GM12878 (cell line): ENCODE data around the gene SNX11. TPM values are rescaled to one million over a fixed set of nuclear protein-coding genes. Genes with fewer than 3 reads are reported as not detected.

Experiments
- ATAC-seq: fragments of 200-7000 bp; cut with Tn5 transposase; 3 replicates; pipeline ENCODE4 v1.9.1; 2020; ENCODE audit warnings: mild to moderate bottlenecking, moderate library complexity
- BruUV-seq: library from RNA; stranded (reverse); fragments of 400-500 nt; replicated peaks from 2 replicates; lab custom pipeline; 2021; lab: Mats Ljungman, UMichigan
- CTCF ChIA-PET: fragments of 300-600 bp; sonication (Branson Sonifier 250); formaldehyde crosslinking; extraction: SDS; loops from one replicate; lab custom pipeline; 2021; ENCODE audit warnings: inconsistent platforms; lab: Yijun Ruan, JAX
- POLR2A ChIA-PET: fragments of 350-600 bp; formaldehyde crosslinking; extraction: SDS; loops from one replicate; lab custom pipeline; 2021; ENCODE audit warnings: inconsistent platforms; lab: Charles Lee
- RAD21 ChIA-PET: fragments of 300-600 bp; sonication (Branson Sonifier 250); formaldehyde crosslinking; loops from one replicate; lab custom pipeline; 2023; ENCODE audit warnings: antibody characterized with exemption; ENCODE audit not compliant: unreplicated experiment; lab: Charles Lee
- SMC1A ChIA-PET: fragments of 300-600 bp; sonication (Branson Sonifier 250); formaldehyde crosslinking; loops from one replicate; lab custom pipeline; 2023; ENCODE audit not compliant: unreplicated experiment, uncharacterized antibody; lab: Charles Lee
- DNase-seq: peaks from one replicate; pipeline ENCODE4 v3.0.0-alpha.2; 2011; ENCODE audit warnings: low read depth, low spot score
- FAIRE-seq: peaks from 3 replicates; lab custom pipeline; 2011; peaks lifted over from hg19 to GRCh38; lab: Jason Lieb, UNC
- H2AFZ ChIP-seq: 2 replicates; pipeline ENCODE4 v1.6.0; 2011; ENCODE audit warnings: low read depth, low read length, control low read depth; ENCODE audit not compliant: control insufficient read depth
- H3K27ac ChIP-seq: 2 replicates; pipeline ENCODE4 v1.5.1; 2011; ENCODE audit warnings: control low read depth; ENCODE audit not compliant: control insufficient read depth, insufficient read depth
- H3K27me3 ChIP-seq, 2 experiments: replicated peaks in 1 of 2; 2 replicates each; pipeline versions ENCODE4 v1.6.0 to v1.6.1; 2011; ENCODE audit warnings: low read length in 1 of 2; ENCODE audit not compliant: control insufficient read depth in 2 of 2, insufficient read depth in 2 of 2
- H3K36me3 ChIP-seq, 2 experiments: 2 replicates each; pipeline ENCODE4 v1.5.1; 2011; ENCODE audit warnings: low read length in 1 of 2; ENCODE audit not compliant: control insufficient read depth in 2 of 2, insufficient read depth in 2 of 2
- H3K4me1 ChIP-seq: 2 replicates; pipeline ENCODE4 v1.6.1; 2011; ENCODE audit warnings: mild to moderate bottlenecking, low read length, moderate library complexity, mixed read lengths; ENCODE audit not compliant: control insufficient read depth, insufficient read depth
- H3K4me2 ChIP-seq: 2 replicates; pipeline ENCODE4 v1.6.0; 2011; ENCODE audit warnings: control low read depth; ENCODE audit not compliant: control insufficient read depth, insufficient read depth
- H3K4me3 ChIP-seq: fragments of 200-600 bp; sonication (generic); 2 replicates; pipeline ENCODE4 v1.5.1; 2016
- H3K79me2 ChIP-seq: 2 replicates; pipeline ENCODE4 v1.6.0; 2011; ENCODE audit warnings: low read length; ENCODE audit not compliant: control insufficient read depth, insufficient read depth
- H3K9ac ChIP-seq: 2 replicates; pipeline ENCODE4 v1.8.0; 2011; ENCODE audit warnings: low read length, control low read depth, mixed read lengths; ENCODE audit not compliant: control insufficient read depth, insufficient read depth
- H3K9me3 ChIP-seq: replicated peaks from 3 replicates; pipeline ENCODE4 v1.5.1; 2011; ENCODE audit warnings: mild to moderate bottlenecking, low read length; ENCODE audit not compliant: control insufficient read depth, insufficient read depth
- H4K20me1 ChIP-seq: 2 replicates; pipeline ENCODE4 v1.6.0; 2011; ENCODE audit not compliant: control insufficient read depth, insufficient read depth
- BCL11A ChIP-seq: IDR thresholded peaks from 2 replicates; pipeline ENCODE4 v1.6.1; 2011; ENCODE audit warnings: low read depth, low read length
- BCL3 ChIP-seq: IDR thresholded peaks from 2 replicates; pipeline ENCODE4 v1.6.1; 2011; ENCODE audit warnings: borderline replicate concordance, low read depth, mild to moderate bottlenecking, moderate library complexity, low read length; ENCODE audit not compliant: insufficient read depth, poor library complexity, severe bottlenecking
- ELK1 ChIP-seq: IDR thresholded peaks from 2 replicates; pipeline ENCODE4 v1.6.1; 2012; ENCODE audit warnings: low read depth, low read length, improper control_type of control experiment
- FOXM1 ChIP-seq: IDR thresholded peaks from 2 replicates; pipeline ENCODE4 v1.6.1; 2012; ENCODE audit warnings: low read depth, mild to moderate bottlenecking, inconsistent platforms, low read length, moderate library complexity
- JUNB ChIP-seq: IDR thresholded peaks from 2 replicates; pipeline ENCODE4 v1.6.1; 2016; ENCODE audit warnings: antibody characterized with exemption, mild to moderate bottlenecking
- NFIC ChIP-seq: IDR thresholded peaks from 2 replicates; pipeline ENCODE4 v1.6.1; 2012; ENCODE audit warnings: low read depth, mild to moderate bottlenecking, inconsistent platforms, low read length, moderate library complexity
- POLR2AphosphoS2 ChIP-seq: IDR thresholded peaks from 2 replicates; pipeline ENCODE4 v1.6.1; 2011; ENCODE audit warnings: low read depth, mild to moderate bottlenecking, low read length, improper control_type of control experiment, moderate library complexity
- PRDM15 ChIP-seq: fragments of 450-650 bp; formaldehyde crosslinking; IDR thresholded peaks from 2 replicates; pipeline ENCODE4 v1.4.0; 2020; ENCODE audit warnings: mild to moderate bottlenecking, moderate library complexity
- REST ChIP-seq: IDR thresholded peaks from 2 replicates; pipeline ENCODE4 v1.6.1; 2012; ENCODE audit warnings: mild to moderate bottlenecking, low read depth, low read length
- RUNX3 ChIP-seq: IDR thresholded peaks from 2 replicates; pipeline ENCODE4 v1.6.1; 2012; ENCODE audit warnings: low read length, inconsistent platforms
- SIX5 ChIP-seq: IDR thresholded peaks from 2 replicates; pipeline ENCODE4 v1.6.1; 2011; ENCODE audit warnings: mild to moderate bottlenecking, low read depth, low read length, moderate library complexity; ENCODE audit not compliant: severe bottlenecking
- SP1 ChIP-seq: IDR thresholded peaks from one replicate; pipeline ENCODE4 v1.6.1; 2011; ENCODE audit warnings: low read depth, low read length
- WRNIP1 ChIP-seq: IDR thresholded peaks from 2 replicates; pipeline ENCODE4 v1.6.1; 2011; ENCODE audit warnings: low read depth, low read length, improper control_type of control experiment, borderline replicate concordance
- WGBS: methylation state at CpG from one replicate; pipeline ENCODE4 v1.1.6; 2016; ENCODE audit warnings: low lambda C conversion rate; ENCODE audit not compliant: insufficient replicate concordance, insufficient coverage; ENCODE audit errors: missing lambda C conversion rate; 5-methylcytosine and 5-hydroxymethylcytosine counted together
- in situ Hi-C: fragments of 300-500 bp; cut with MboI; formaldehyde crosslinking; loops from 9 replicates; pipeline ENCODE4 v1.14.3; 2018; ENCODE audit warnings: mixed read lengths
- intact Hi-C: fragments of 100-400 bp; cut with micrococcal nuclease; formaldehyde crosslinking; loops from one replicate; pipeline ENCODE4 v1.14.2; 2022; ENCODE audit not compliant: unreplicated experiment
- polyA plus RNA-seq, 11 experiments: library from polyadenylated mRNA; depleted of rRNA in 4 of 11; unstranded in 6 of 11; stranded (reverse) in 5 of 11; fragments of >200 nt; fragmentation: Nextera tagmentation in 4 of 11; fragmentation: Illumina TruSeq in 1 of 11; extraction: Ambion mirVana in 4 of 11; extraction: Trizol in 1 of 11; gene quantifications; 1 replicate in 1 of 11; 2 replicates in 10 of 11; pipeline versions ENCODE4 v1.2.1 to v1.2.3, GENCODE V29; 2011 to 2016; ENCODE audit warnings: inconsistent platforms in 2 of 11, missing spikeins in 2 of 11, low read depth in 1 of 11
- total RNA-seq, 4 experiments: library from RNA; depleted of rRNA in 3 of 4; stranded (reverse); fragments of >200 nt in 3 of 4; fragmentation: Illumina TruSeq in 1 of 4; extraction: Trizol in 1 of 4; gene quantifications; 2 replicates each; pipeline versions ENCODE4 v1.2.1 to v1.2.3, GENCODE V29; 2013 to 2021

Gene SNX11
- total and polyA plus RNA-seq, 10 of the 15 experiments (the other 5 are each of a cell fraction or from before 2014, with no cell fraction given), result 34.2 to 127 (median 61.8) TPM

GRCh38 chr17:48123776-48124388 lies 16.3 kb downstream of the SNX11 start:
- ATAC-seq (no peak; the same call in 2 of the 3 replicates), DNase-seq (no peak), FAIRE-seq (no peak)
- ChIA-PET POLR2A (interaction anchor here (1.0 to 3.0 kb wide), 6 partner anchors 10 to 26 kb away, joined by 3 to 20 read pairs (median 6); partner anchors contain the start of gene SNX11), RAD21 (interaction anchor here (1.3 to 6.1 kb wide), 5 partner anchors 9 to 469 kb away, joined by 3 to 43 read pairs (median 4); partner anchors contain the start of genes HOXB5 and SNX11), CTCF (interaction anchor here (0.6 to 33.4 kb wide), 9 partner anchors 9 to 153 kb away, joined by 3 to 525 read pairs (median 7); partner anchors contain the start of gene CDK5RAP3), SMC1A (interaction anchor here (0.9 to 16.1 kb wide), 10 partner anchors 9 to 46 kb away, joined by 3 to 205 read pairs (median 4); partner anchors contain the start of gene SNX11)
- no peak overlapping the region for H3K4me2 ChIP-seq
- no peak overlapping the region for H3K4me3 ChIP-seq
- intact Hi-C loops, result no loop called here
- peaks cover 2% of the 10 kb centered on the region; the same call in 1 of the 2 replicates for H4K20me1 ChIP-seq
- H3K36me3 ChIP-seq, result peaks cover 22 to 28% of the 10 kb centered on the region in 2 experiments
- no peak overlapping the region for H2AFZ ChIP-seq
- H3K9ac ChIP-seq, result no peak overlapping the region
- peaks cover 2% of the 10 kb centered on the region for H3K79me2 ChIP-seq
- no peaks in the 10 kb centered on the region for H3K9me3 ChIP-seq
- no peak overlapping the region for H3K27ac ChIP-seq
- H3K27me3 ChIP-seq, result no peaks in the 10 kb centered on the region
- BruUV-seq, result no TSS peak
- no peaks in the 10 kb centered on the region for H3K4me1 ChIP-seq
- 83% methylated on average over 4 of the region's 4 CpGs for WGBS
- in situ Hi-C loops, result no loop called here
- TF ChIP-seq POLR2AphosphoS2 (no peak), BCL3 (peak; percentile 12), JUNB (peak; percentile 66), REST (no peak), NFIC (peak; percentile 47; the same call in 1 of the 2 replicates), WRNIP1 (no peak), FOXM1 (0 out of 2 replicates have a peak, but pooled peaks have one; percentile 25), SIX5 (no peak), PRDM15 (CRISPR knock-in tag) (no peak), BCL11A (peak; percentile 33; the same call in 1 of the 2 replicates), ELK1 (no peak), RUNX3 (peak; percentile 48), SP1 (no peak)
